LNCaP clone FGC (cell line): ENCODE results near the gene CCN2.
"Not testable (repeated sequence)": the region's sequence is repeated elsewhere in the genome, so short reads cannot be mapped to it uniquely, and the experiment has no call there.

Source experiments
- DNase-seq: peaks from one replicate; pipeline ENCODE4 v3.0.0-alpha.2; 2011; ENCODE audit warnings: low read depth
- H3K4me3 ChIP-seq: 2 replicates; pipeline ENCODE4 v1.5.1; 2011; ENCODE audit warnings: mild to moderate bottlenecking, low read depth, low read length, control low read depth
- CTCF ChIP-seq: IDR thresholded peaks from 2 replicates; pipeline ENCODE4 v1.5.1; 2012; ENCODE audit warnings: mild to moderate bottlenecking; ENCODE audit not compliant: control insufficient read depth, insufficient read depth; ENCODE audit errors: extremely low read depth

Gene CCN2

GRCh38 chr6:131910219-131910589, 41.0 kb downstream of the CCN2 start:
- DNase-seq = no peak
- TF ChIP-seq CTCF = no peak
- no peak overlapping the region for H3K4me3 ChIP-seq

GRCh38 chr6:131909408-131910218, 41.6 kb downstream of the CCN2 start:
- TF ChIP-seq CTCF = peak; percentile 67
- no peak overlapping the region for H3K4me3 ChIP-seq
- DNase-seq = peak; percentile 39

GRCh38 chr6:131908787-131909186, 42.4 kb downstream of the CCN2 start:
- not testable (repeated sequence) for DNase-seq, H3K4me3 ChIP-seq

- DNase-seq, H3K4me3 ChIP-seq: not testable (repeated sequence)
Measured at GRCh38 chr6:131903734-131904133, 47.4 kb downstream of the CCN2 start.

GRCh38 chr6:131901326-131901873, 49.8 kb downstream of the CCN2 start:
- not testable (repeated sequence) for DNase-seq, H3K4me3 ChIP-seq

- DNase-seq = no peak
- H3K4me3 ChIP-seq = no peak overlapping the region
- TF ChIP-seq CTCF = no peak
Measured at GRCh38 chr6:131900231-131900630, 50.9 kb downstream of the CCN2 start.

GRCh38 chr6:131898718-131899117, 52.5 kb downstream of the CCN2 start:
- no peak overlapping the region for H3K4me3 ChIP-seq
- TF ChIP-seq CTCF = no peak
- no peak for DNase-seq
